Measurements from ENCODE around the gene VEPH1.

Gene VEPH1

GRCh38 chr3:157360044-157360443, 143.2 kb downstream of the VEPH1 start:
- Histone ChIP-seq H3K9me3 (no peaks in the 10 kb centered on the region), H3K4me3 (ENCODE audit: low read depth in 1 of 2, low read length in 1 of 2) (no peak overlapping the region), H3K4me1 (ENCODE audit: control insufficient read depth in 1 of 2, insufficient read depth in 1 of 2, low read depth in 1 of 2, low read length in 1 of 2) (no peaks in the 10 kb centered on the region), H3K27ac (no peak overlapping the region), H3K27me3 (no peaks in the 10 kb centered on the region), H3K36me3 (no peaks in the 10 kb centered on the region)
- no peak for TF ChIP-seq CTCF (IDR thresholded peaks at IDR 0.05)

GRCh38 chr3:157356541-157356940, 146.7 kb downstream of the VEPH1 start:
- Histone ChIP-seq H3K9me3 (no peaks in the 10 kb centered on the region), H3K27ac (no peak overlapping the region), H3K4me3 (ENCODE audit: low read depth in 1 of 2, low read length in 1 of 2) (no peak overlapping the region), H3K36me3 (no peaks in the 10 kb centered on the region), H3K4me1 (ENCODE audit: control insufficient read depth in 1 of 2, insufficient read depth in 1 of 2, low read depth in 1 of 2, low read length in 1 of 2) (no peaks in the 10 kb centered on the region), H3K27me3 (no peaks in the 10 kb centered on the region)
- TF ChIP-seq CTCF (IDR thresholded peaks at IDR 0.05): no peak

GRCh38 chr3:157355276-157355675, 147.9 kb downstream of the VEPH1 start:
- Histone ChIP-seq H3K4me3 (ENCODE audit: low read depth in 1 of 2, low read length in 1 of 2) (no peak overlapping the region), H3K9me3 (no peaks in the 10 kb centered on the region), H3K27ac (no peak overlapping the region), H3K4me1 (ENCODE audit: control insufficient read depth in 1 of 2, insufficient read depth in 1 of 2, low read depth in 1 of 2, low read length in 1 of 2) (no peaks in the 10 kb centered on the region), H3K27me3 (no peaks in the 10 kb centered on the region), H3K36me3 (no peaks in the 10 kb centered on the region)
- TF ChIP-seq CTCF (IDR thresholded peaks at IDR 0.05): no peak

GRCh38 chr3:157354722-157355121, 148.5 kb downstream of the VEPH1 start:
- Histone ChIP-seq H3K4me3 (ENCODE audit: low read depth in 1 of 2, low read length in 1 of 2) (no peak overlapping the region), H3K36me3 (no peaks in the 10 kb centered on the region), H3K4me1 (ENCODE audit: control insufficient read depth in 1 of 2, insufficient read depth in 1 of 2, low read depth in 1 of 2, low read length in 1 of 2) (no peaks in the 10 kb centered on the region), H3K27ac (no peak overlapping the region), H3K9me3 (no peaks in the 10 kb centered on the region), H3K27me3 (no peaks in the 10 kb centered on the region)
- no peak for TF ChIP-seq CTCF (IDR thresholded peaks at IDR 0.05)

- no peaks in the 10 kb centered on the region for H3K4me1 ChIP-seq (ENCODE audit: control insufficient read depth in 1 of 2, insufficient read depth in 1 of 2, low read depth in 1 of 2, low read length in 1 of 2)
- no peak for TF ChIP-seq CTCF (IDR thresholded peaks at IDR 0.05)
Measured at GRCh38 chr3:157354254-157354653, 149.0 kb downstream of the VEPH1 start.

GRCh38 chr3:157353652-157354051, 149.6 kb downstream of the VEPH1 start:
- no peak for TF ChIP-seq CTCF (IDR thresholded peaks at IDR 0.05)
- Histone ChIP-seq H3K27ac (no peak overlapping the region), H3K9me3 (no peaks in the 10 kb centered on the region), H3K4me3 (ENCODE audit: low read depth in 1 of 2, low read length in 1 of 2) (no peak overlapping the region), H3K4me1 (ENCODE audit: control insufficient read depth in 1 of 2, insufficient read depth in 1 of 2, low read depth in 1 of 2, low read length in 1 of 2) (no peaks in the 10 kb centered on the region), H3K36me3 (no peaks in the 10 kb centered on the region), H3K27me3 (no peaks in the 10 kb centered on the region)

More at GRCh38 chr3:157354254-157354653, 149.0 kb downstream of the VEPH1 start:
- Histone ChIP-seq H3K27me3 (no peaks in the 10 kb centered on the region), H3K9me3 (no peaks in the 10 kb centered on the region), H3K4me3 (ENCODE audit: low read depth in 1 of 2, low read length in 1 of 2) (no peak overlapping the region), H3K36me3 (no peaks in the 10 kb centered on the region), H3K27ac (no peak overlapping the region)

All from neutrophil (primary cell).